GM12891 (cell line): ENCODE data around the gene STAT6. TPM values are rescaled to one million over a fixed set of nuclear protein-coding genes. Genes with fewer than 3 reads are reported as not detected.
A peak's percentile ranks its signal among the peaks of the same experiment; 100 is the strongest.

Experiments used
- DNase-seq: peaks from one replicate; pipeline ENCODE4 v3.0.0; 2011; ENCODE audit warnings: low spot score; ENCODE audit not compliant: insufficient read length
- FAIRE-seq: peaks from 2 replicates; lab custom pipeline; 2011; peaks lifted over from hg19 to GRCh38; lab: Jason Lieb, UNC
- PAX5 ChIP-seq: IDR thresholded peaks from 2 replicates; pipeline ENCODE4 v1.6.1; 2011; ENCODE audit warnings: low read length, moderate library complexity, mild to moderate bottlenecking; ENCODE audit not compliant: insufficient read depth, severe bottlenecking
- POLR2A ChIP-seq: IDR thresholded peaks from 2 replicates; pipeline ENCODE4 v1.6.1; 2011; ENCODE audit warnings: low read depth, low read length, control low read depth
- POLR2AphosphoS5 ChIP-seq: IDR thresholded peaks from 2 replicates; pipeline ENCODE4 v1.6.1; 2011; ENCODE audit warnings: low read depth, low read length, control low read depth
- POU2F2 ChIP-seq: IDR thresholded peaks from 2 replicates; pipeline ENCODE4 v1.6.1; 2011; ENCODE audit warnings: low read depth, mild to moderate bottlenecking, control low read depth, low read length, moderate library complexity
- SPI1 ChIP-seq: IDR thresholded peaks from 2 replicates; pipeline ENCODE4 v1.6.1; 2011; ENCODE audit warnings: low read depth, low read length, control low read depth
- TAF1 ChIP-seq: IDR thresholded peaks from 2 replicates; pipeline ENCODE4 v1.6.1; 2011; ENCODE audit warnings: low read depth, low read length, control low read depth
- polyA plus RNA-seq: library from polyadenylated mRNA; unstranded; fragments of >200 nt; gene quantifications from one replicate; pipeline ENCODE4 v1.2.1, GENCODE V29; 2012; ENCODE audit warnings: low read depth, missing spikeins, inconsistent platforms; ENCODE audit not compliant: missing spikeins

Gene STAT6
- polyA plus RNA-seq = 99.5 TPM

GRCh38 chr12:57111031-57111734 is at the start of gene STAT6:
Gene STAT6, minus strand, starts transcription at chr12:57111362. Its CDS starts 3,084 bp downstream, at chr12:57108278.
- FAIRE-seq (no peak), DNase-seq (no peak)
- peak; percentile 75 for TF ChIP-seq POLR2A
- TF ChIP-seq TAF1 = peak; percentile 73
- TF ChIP-seq SPI1 = peak; percentile 35; the same call in 1 of the 2 replicates
- TF ChIP-seq POLR2AphosphoS5 = peak; percentile 71
- no peak for TF ChIP-seq POU2F2
- TF ChIP-seq PAX5 = no peak

- no peak for TF ChIP-seq POLR2AphosphoS5
- no peak for FAIRE-seq
- DNase-seq = no peak
Observed at GRCh38 chr12:57160741-57161140, 49.6 kb upstream of the STAT6 start.

GRCh38 chr12:57160040-57160439 is 48.9 kb upstream of the STAT6 start:
- FAIRE-seq (no peak), DNase-seq (no peak)
- no peak for TF ChIP-seq POU2F2
- no peak for TF ChIP-seq POLR2AphosphoS5
- TF ChIP-seq TAF1 = no peak

- TF ChIP-seq TAF1 (no peak), SPI1 (no peak), POU2F2 (no peak), PAX5 (no peak), POLR2AphosphoS5 (no peak), POLR2A (no peak)
- DNase-seq (no peak), FAIRE-seq (no peak)
Observed at GRCh38 chr12:57159311-57159710, 48.1 kb upstream of the STAT6 start.

GRCh38 chr12:57158665-57159064 is 47.5 kb upstream of the STAT6 start:
- FAIRE-seq (no peak), DNase-seq (no peak)

GRCh38 chr12:57158186-57158585 is 47.0 kb upstream of the STAT6 start:
- FAIRE-seq (no peak), DNase-seq (no peak)
- no peak for TF ChIP-seq PAX5
- no peak for TF ChIP-seq POLR2AphosphoS5
- TF ChIP-seq POU2F2 = no peak
- no peak for TF ChIP-seq TAF1
- TF ChIP-seq POLR2A = no peak
- no peak for TF ChIP-seq SPI1

More at GRCh38 chr12:57158665-57159064, 47.5 kb upstream of the STAT6 start:
- TF ChIP-seq POU2F2 = no peak
- no peak for TF ChIP-seq POLR2AphosphoS5
- no peak for TF ChIP-seq POLR2A

- 0 out of 2 replicates have a peak, but pooled peaks have one; percentile 7 for TF ChIP-seq SPI1
- TF ChIP-seq POU2F2 = no peak
- no peak for TF ChIP-seq TAF1
- TF ChIP-seq POLR2AphosphoS5 = no peak
- DNase-seq (no peak), FAIRE-seq (no peak)
Observed at GRCh38 chr12:57157588-57158173, 46.5 kb upstream of the STAT6 start.

GRCh38 chr12:57156701-57157403 is 45.7 kb upstream of the STAT6 start:
- no peak for TF ChIP-seq PAX5
- TF ChIP-seq SPI1 = no peak
- no peak for TF ChIP-seq POU2F2
- no peak for TF ChIP-seq POLR2AphosphoS5
- no peak for TF ChIP-seq POLR2A
- no peak for TF ChIP-seq TAF1
- FAIRE-seq (no peak), DNase-seq (no peak)

GRCh38 chr12:57154804-57155434 is 43.8 kb upstream of the STAT6 start:
- TF ChIP-seq SPI1 = peak; percentile 21; the same call in 1 of the 2 replicates
- TF ChIP-seq PAX5 = no peak
- TF ChIP-seq POLR2A = no peak
- no peak for TF ChIP-seq TAF1
- TF ChIP-seq POU2F2 = no peak
- TF ChIP-seq POLR2AphosphoS5 = no peak
- DNase-seq (no peak), FAIRE-seq (no peak)
